ENCODE data around the gene TMSB4X. TPM values are rescaled to one million over a fixed set of nuclear protein-coding genes. Genes with fewer than 3 reads are reported as not detected.
"Not testable (repeated sequence)": the region's sequence is repeated elsewhere in the genome, so short reads cannot be mapped to it uniquely, and the experiment has no call there.

Gene TMSB4X
- total RNA-seq, 1 experiment from 2014 or later: 2,928 TPM

- no peaks in the 10 kb centered on the region for H3K27me3 ChIP-seq (ENCODE audit: control insufficient read depth, insufficient read depth, low read length)
- in situ Hi-C loops (cut with HindIII; ENCODE audit: low pct_unique_long_range_greater_than_20kb, low sequenced_read_pairs): no loop called here
- no peaks in the 10 kb centered on the region for H3K36me3 ChIP-seq (ENCODE audit: control insufficient read depth, insufficient read depth, low read length)
- BruUV-seq (replicated peaks): no TSS peak
- no peak for TF ChIP-seq TCF7L2 (IDR thresholded peaks at IDR 0.05; ENCODE audit: low read depth, low read length)
- no peak for TF ChIP-seq REST (IDR thresholded peaks at IDR 0.05; ENCODE audit: insufficient read depth in 1 of 2, low read depth in 2 of 2, low read length in 1 of 2)
- TF ChIP-seq SIN3A (IDR thresholded peaks at IDR 0.05; ENCODE audit: borderline replicate concordance, insufficient read depth, low read depth, low read length): no peak
- TF ChIP-seq CTCF (IDR thresholded peaks at IDR 0.05): no peak
- no peak for TF ChIP-seq POLR2AphosphoS5 (IDR thresholded peaks at IDR 0.05; ENCODE audit: low read depth, low read length)
- no peak overlapping the region for H3K4me3 ChIP-seq (ENCODE audit: low read depth in 2 of 2, low read length in 2 of 2)
- ATAC-seq (no peak), DNase-seq (ENCODE audit: low read depth, low spot score) (no peak)
- ChIA-PET CTCF (no interaction called here), POLR2A (no interaction called here)
- no peaks in the 10 kb centered on the region for H3K4me1 ChIP-seq (ENCODE audit: control insufficient read depth, insufficient read depth, low read length)
- peaks cover 2% of the 10 kb centered on the region; the same call in 1 of the 2 replicates for H3K9me3 ChIP-seq (ENCODE audit: control insufficient read depth, insufficient read depth, low read depth, low read length)
- no peak overlapping the region for H3K27ac ChIP-seq (ENCODE audit: low read length)
- intact Hi-C loops (cut with micrococcal nuclease; ENCODE audit: unreplicated experiment): no loop called here
These were observed 40.1 kb upstream of the TMSB4X start for GRCh38 chrX:12934850-12935249.

GRCh38 chrX:12936947-12937346 lies 38.0 kb upstream of the TMSB4X start:
- Histone ChIP-seq H3K36me3 (ENCODE audit: control insufficient read depth, insufficient read depth, low read length) (no peaks in the 10 kb centered on the region), H3K4me3 (ENCODE audit: low read depth in 2 of 2, low read length in 2 of 2) (no peak overlapping the region), H3K9me3 (ENCODE audit: control insufficient read depth, insufficient read depth, low read depth, low read length) (peaks cover 2% of the 10 kb centered on the region; the same call in 1 of the 2 replicates), H3K27ac (ENCODE audit: low read length) (no peak overlapping the region), H3K4me1 (ENCODE audit: control insufficient read depth, insufficient read depth, low read length) (no peaks in the 10 kb centered on the region), H3K27me3 (ENCODE audit: control insufficient read depth, insufficient read depth, low read length) (no peaks in the 10 kb centered on the region)
- BruUV-seq (replicated peaks): no TSS peak
- POLR2A ChIA-PET: no interaction called here
- intact Hi-C loops (cut with micrococcal nuclease; ENCODE audit: unreplicated experiment): no loop called here
- no peak for ATAC-seq
- TF ChIP-seq REST (IDR thresholded peaks at IDR 0.05; ENCODE audit: insufficient read depth in 1 of 2, low read depth in 2 of 2, low read length in 1 of 2) (no peak), SIN3A (IDR thresholded peaks at IDR 0.05; ENCODE audit: borderline replicate concordance, insufficient read depth, low read depth, low read length) (no peak), TCF7L2 (IDR thresholded peaks at IDR 0.05; ENCODE audit: low read depth, low read length) (no peak), POLR2AphosphoS5 (IDR thresholded peaks at IDR 0.05; ENCODE audit: low read depth, low read length) (no peak), CTCF (IDR thresholded peaks at IDR 0.05) (no peak)
- no peak for DNase-seq (ENCODE audit: low read depth, low spot score)
- CTCF ChIA-PET: no interaction called here
- in situ Hi-C loops (cut with HindIII; ENCODE audit: low pct_unique_long_range_greater_than_20kb, low sequenced_read_pairs): no loop called here

GRCh38 chrX:12940471-12940870 lies 34.4 kb upstream of the TMSB4X start:
- H3K4me3 ChIP-seq (ENCODE audit: low read depth in 2 of 2, low read length in 2 of 2); intact Hi-C loops (cut with micrococcal nuclease; ENCODE audit: unreplicated experiment); ATAC-seq; POLR2A ChIA-PET; in situ Hi-C loops (cut with HindIII; ENCODE audit: low pct_unique_long_range_greater_than_20kb, low sequenced_read_pairs); H3K36me3 ChIP-seq (ENCODE audit: control insufficient read depth, insufficient read depth, low read length); BruUV-seq (replicated peaks); H3K27ac ChIP-seq (ENCODE audit: low read length); CTCF ChIA-PET; H3K9me3 ChIP-seq (ENCODE audit: control insufficient read depth, insufficient read depth, low read depth, low read length); DNase-seq (ENCODE audit: low read depth, low spot score); H3K4me1 ChIP-seq (ENCODE audit: control insufficient read depth, insufficient read depth, low read length); H3K27me3 ChIP-seq (ENCODE audit: control insufficient read depth, insufficient read depth, low read length): not testable (repeated sequence)

- POLR2A ChIA-PET; in situ Hi-C loops (cut with HindIII; ENCODE audit: low pct_unique_long_range_greater_than_20kb, low sequenced_read_pairs); H3K27me3 ChIP-seq (ENCODE audit: control insufficient read depth, insufficient read depth, low read length); H3K4me3 ChIP-seq (ENCODE audit: low read depth in 2 of 2, low read length in 2 of 2); H3K4me1 ChIP-seq (ENCODE audit: control insufficient read depth, insufficient read depth, low read length); H3K27ac ChIP-seq (ENCODE audit: low read length); CTCF ChIA-PET; H3K36me3 ChIP-seq (ENCODE audit: control insufficient read depth, insufficient read depth, low read length); H3K9me3 ChIP-seq (ENCODE audit: control insufficient read depth, insufficient read depth, low read depth, low read length); ATAC-seq; intact Hi-C loops (cut with micrococcal nuclease; ENCODE audit: unreplicated experiment); BruUV-seq (replicated peaks); DNase-seq (ENCODE audit: low read depth, low spot score): not testable (repeated sequence)
These were observed 31.3 kb upstream of the TMSB4X start for GRCh38 chrX:12943592-12943991.

Data from Panc1 (cell line).